Measurements from ENCODE around the gene TMEM267.
"Not testable (repeated sequence)": the region's sequence is repeated elsewhere in the genome, so short reads cannot be mapped to it uniquely, and the experiment has no call there.

Gene TMEM267, protein sequence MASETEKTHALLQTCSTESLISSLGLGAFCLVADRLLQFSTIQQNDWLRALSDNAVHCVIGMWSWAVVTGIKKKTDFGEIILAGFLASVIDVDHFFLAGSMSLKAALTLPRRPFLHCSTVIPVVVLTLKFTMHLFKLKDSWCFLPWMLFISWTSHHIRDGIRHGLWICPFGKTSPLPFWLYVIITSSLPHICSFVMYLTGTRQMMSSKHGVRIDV

DNA sequence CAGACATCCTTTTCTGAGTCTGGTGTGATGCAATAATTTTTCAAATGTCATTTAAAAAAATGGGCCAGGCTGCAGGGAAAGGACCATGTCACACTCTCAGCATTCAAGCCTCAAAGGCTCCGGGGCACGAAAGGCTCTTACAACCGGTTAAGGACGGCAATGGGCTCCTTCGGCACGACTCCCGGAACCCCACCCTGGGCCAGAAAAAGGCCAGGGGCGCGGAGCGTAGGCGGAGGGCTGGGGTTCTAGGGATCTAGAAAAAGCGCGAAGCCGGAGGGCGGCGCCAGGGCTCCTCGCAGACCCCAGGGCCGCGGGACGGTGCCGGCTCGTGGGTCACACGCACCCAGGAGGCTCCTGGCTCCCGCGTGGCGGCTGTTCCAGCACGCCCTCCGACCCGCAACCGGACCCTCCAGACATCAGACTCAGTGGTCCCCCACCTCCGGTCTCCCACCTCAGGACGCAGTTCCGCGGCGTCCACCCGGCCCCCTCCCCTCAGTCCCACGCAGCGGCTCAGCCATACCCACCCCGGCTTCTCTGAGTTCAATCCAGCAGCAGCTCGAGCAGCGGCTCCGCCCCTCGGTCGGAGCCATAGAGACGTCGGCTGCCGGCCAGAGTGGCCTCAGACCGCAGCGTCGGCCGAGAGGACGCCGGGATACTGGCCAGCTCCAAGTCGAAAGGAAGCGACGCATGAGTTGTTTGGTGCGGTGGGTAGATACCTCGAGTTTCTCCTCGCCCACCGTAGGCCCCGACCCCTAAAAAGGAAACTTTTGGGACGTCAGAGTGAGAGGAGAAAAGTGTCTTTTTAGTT, at the start of gene TMEM267:
Gene TMEM267, minus strand, starts transcription at position 568 of the 808 bp plus-strand sequence. CDS start 29,896 bp downstream, outside the sequence.
- peak; percentile 87 for DNase-seq

DNA sequence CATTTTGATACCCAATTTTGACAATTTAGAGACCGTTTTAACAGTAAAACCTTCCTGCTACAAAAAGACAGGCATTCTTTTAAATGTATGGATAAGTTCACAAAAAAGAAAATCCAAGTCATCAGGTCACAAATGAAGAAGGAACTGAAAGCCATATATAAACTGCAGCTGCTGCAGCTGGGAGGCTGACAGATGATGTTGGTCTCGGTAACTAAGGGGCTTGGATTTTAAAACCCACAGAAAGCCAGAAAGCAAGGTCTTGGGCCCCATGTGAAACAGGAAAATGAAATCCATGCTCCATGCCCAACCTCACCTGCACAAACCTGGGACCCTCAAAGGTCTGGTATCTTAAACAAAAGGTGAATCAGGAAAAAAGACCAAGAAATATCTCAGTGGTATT, 47.0 kb upstream of the TMEM267 start:
- no peak for DNase-seq

DNA sequence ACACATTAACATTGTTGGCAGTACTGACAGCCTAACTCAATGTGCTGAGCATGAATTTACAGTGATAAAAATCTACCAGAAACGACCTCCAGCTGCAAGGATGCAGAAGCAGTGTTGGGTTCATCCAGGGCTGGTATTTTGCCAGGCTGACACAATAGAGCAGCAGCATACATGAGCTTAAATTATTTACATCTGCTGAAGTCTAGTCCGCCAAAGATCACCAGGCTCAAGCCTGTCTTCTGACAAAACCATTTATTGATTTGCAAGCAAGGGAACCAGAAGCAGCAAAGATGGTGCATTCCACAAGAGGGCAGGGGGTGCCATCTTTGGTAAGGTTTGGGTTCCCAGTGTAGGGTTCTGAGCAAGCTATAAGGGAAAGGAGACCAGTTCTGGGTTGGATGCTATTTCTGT, 40.0 kb upstream of the TMEM267 start:
- no peak for DNase-seq

DNA sequence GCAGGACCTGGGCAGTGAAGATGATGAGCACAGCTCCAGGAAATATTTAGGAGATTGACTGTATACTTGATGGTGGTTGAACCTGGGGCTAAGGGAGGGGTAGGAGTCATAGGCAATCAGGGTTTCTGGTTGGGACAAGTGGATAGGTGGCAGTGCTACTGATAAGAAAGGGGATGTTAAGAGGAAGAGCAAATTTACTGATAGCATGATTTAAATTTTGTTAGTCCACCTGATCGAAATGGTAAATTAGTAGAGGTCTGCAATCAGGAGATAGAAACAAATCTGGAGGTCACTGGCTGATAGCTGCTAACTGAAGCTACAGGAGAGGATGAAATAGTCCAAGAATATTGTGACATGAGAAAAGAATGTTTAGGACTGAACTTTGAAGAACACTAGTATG, 37.0 kb upstream of the TMEM267 start:
- no peak for DNase-seq

GRCh38 chr5:43515678-43516048, 32.0 kb upstream of the TMEM267 start:
- DNase-seq, result no peak

DNA sequence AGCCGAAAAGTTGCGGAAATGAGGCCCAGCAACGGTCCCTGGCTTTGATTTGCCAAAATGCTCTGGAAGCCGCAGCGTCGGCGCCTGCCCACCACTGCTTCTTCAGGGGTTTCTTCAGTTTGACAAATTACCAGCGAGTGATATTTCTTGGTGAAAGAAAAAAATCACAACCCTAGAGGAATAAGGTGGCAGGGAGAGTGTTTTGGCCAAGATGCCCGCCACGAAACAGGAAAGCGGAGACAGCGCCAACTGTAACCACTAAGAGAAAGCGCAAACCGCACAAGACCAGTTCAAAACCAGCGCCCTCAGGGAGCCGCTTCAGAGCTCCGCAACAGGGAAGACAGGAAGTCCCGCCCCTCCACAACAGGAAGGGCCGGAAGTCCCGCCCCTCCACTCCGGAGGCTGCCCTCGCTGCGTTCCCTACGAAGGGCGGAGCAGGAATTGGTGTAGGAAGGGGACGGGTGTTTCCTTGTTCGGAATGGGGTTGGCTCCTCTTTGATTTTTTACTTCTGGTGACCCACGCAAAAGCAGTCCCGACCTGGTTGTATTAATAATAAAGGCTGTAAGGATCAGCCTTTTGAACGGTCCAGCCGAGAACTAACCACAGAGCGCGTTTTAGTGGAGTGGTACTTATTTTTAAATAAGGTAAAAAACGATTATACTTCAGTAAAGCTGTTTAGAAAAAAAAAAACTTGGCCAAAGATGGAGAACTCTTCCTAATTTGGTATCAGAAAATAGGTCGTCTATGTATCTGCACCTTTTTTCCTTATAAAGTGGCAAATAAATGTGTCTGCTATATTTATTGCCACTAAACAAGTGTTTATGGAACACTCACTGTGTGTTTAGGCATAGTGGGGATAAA, 31.4 kb upstream of the TMEM267 start, which contains the start of gene C5orf34:
Gene C5orf34, minus strand, starts transcription at position 333 of the 862 bp plus-strand sequence. CDS start 5,809 bp downstream, outside the sequence.
- peak; percentile 94 for DNase-seq

- peak; percentile 55 for DNase-seq
Observed at GRCh38 chr5:43514471-43514815, 30.8 kb upstream of the TMEM267 start.

GRCh38 chr5:43514025-43514424, 30.4 kb upstream of the TMEM267 start:
- DNase-seq, result no peak

DNA sequence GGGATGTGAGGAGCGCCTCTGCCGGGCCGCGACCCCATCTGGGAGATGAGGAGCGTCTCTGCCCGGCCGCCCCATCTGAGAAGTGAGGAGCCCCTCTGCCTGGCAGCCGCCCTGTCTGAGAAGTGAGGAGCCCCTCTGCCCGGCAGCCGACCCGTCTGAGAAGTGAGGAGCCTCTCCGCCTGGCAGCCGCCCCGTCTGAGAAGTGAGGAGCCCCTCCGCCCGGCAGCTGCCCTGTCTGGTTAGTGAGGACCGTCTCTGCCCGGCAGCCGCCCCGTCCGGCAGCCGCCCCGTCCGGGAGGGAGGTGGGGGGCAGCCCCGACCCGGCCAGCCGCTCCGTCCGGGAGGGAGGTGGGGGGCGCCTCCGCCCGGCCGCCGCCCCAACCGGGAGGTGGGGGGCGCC, 27.4 kb upstream of the TMEM267 start:
- not testable (repeated sequence) for DNase-seq

- no peak for DNase-seq
Observed at GRCh38 chr5:43498581-43498980, 14.9 kb upstream of the TMEM267 start.

DNA sequence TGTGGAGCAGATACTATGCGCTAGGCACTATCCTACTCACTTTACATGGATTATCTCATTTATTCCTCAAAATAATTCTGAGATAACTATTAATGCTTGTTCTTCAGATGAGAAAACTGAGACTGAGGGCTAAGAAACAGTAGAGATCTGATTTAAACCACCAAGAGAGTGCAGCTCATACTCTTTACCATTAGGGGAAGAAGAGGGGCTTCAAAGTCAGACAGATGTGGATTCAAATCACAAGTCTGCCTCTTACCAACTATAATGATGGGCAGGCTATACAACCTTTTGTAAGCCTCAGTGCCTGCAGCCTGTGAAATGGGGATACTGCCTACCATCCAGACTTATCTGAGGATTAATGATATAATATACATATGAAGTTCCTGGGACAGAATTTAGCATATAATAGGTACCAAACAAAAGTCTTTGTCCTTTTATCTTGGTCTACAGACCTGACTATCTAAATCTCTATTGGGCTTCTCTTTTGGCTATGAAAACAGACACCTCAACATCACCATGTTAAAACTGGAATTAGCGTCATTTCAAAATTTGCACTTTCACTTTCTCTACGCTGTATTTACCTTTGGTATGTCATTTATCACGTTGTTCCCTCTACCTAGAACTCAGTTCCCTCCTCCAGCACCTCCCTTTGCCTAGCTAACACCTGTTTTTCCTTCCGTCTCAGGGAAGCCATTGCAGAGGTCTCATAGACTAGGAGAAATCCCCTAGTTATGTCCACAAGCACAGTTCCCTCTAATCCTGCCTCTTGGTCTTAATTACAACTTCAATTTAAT, 13.8 kb upstream of the TMEM267 start:
- DNase-seq, result no peak

DNA sequence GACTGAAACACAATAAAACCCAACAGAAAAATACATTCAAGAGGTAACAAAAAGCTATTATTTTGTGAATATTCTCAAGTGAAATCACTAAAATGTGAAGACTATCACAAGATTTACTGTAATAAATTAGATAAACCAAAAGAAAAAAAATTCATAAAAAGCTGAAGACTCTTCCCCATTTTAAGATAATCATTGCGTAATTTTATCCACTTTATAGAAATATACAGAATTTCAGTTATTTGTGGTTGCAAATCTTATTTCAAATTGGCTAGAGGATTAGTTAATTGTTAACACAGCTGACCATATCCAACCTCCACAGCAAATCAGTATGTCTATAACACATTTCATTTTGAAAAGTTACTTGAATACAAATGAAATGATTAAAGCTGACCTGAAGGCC, 7.7 kb upstream of the TMEM267 start:
- no peak for DNase-seq

- peak; percentile 12 for DNase-seq
Observed at GRCh38 chr5:43486353-43486752, 2.7 kb upstream of the TMEM267 start.

- DNase-seq, result peak; percentile 13
Observed at GRCh38 chr5:43485406-43485805, 1.7 kb upstream of the TMEM267 start.

DNA sequence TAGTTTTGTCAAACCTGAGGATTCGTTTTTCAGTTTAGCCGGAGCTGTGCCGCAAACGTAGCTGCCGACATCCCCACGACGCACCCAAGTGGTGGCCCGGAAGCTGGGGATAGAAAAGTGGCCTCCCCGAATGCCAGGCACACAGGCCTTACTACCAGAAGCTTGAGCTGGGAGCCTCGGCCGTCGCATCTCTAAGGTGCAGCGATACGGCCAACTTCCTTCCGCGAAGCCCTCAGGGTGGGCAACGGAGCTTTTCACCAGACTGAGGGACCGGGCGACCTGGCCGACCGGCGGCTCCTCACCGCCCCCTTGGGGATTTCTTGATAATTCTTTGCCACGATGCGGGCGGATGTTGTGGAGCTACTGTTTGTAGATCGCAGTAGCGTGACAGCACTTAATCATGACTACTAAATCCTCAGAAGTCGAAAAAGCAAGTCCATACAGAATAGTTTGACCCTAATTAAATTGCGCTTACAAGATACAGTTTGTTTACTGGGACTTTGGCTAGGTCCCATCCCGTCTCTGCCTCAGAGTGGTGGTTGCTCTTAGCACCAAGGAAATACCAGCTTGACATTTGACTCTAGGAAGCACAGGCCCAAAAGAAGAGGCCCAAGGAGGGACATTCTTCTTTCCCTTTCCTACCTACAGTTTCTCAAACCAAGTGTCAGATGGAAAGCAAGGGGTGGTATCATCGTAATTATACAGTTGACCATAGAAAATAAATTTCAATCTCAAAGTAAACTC, 613 bp upstream of the TMEM267 start:
- DNase-seq, result peak; percentile 89

- no peak for DNase-seq
Observed at GRCh38 chr5:43482490-43483297, 971 bp downstream of the TMEM267 start.

GRCh38 chr5:43469671-43470391, 13.8 kb downstream of the TMEM267 start:
- no peak for DNase-seq

- DNase-seq, result no peak
Observed at GRCh38 chr5:43467100-43467499, 16.6 kb downstream of the TMEM267 start.

DNA sequence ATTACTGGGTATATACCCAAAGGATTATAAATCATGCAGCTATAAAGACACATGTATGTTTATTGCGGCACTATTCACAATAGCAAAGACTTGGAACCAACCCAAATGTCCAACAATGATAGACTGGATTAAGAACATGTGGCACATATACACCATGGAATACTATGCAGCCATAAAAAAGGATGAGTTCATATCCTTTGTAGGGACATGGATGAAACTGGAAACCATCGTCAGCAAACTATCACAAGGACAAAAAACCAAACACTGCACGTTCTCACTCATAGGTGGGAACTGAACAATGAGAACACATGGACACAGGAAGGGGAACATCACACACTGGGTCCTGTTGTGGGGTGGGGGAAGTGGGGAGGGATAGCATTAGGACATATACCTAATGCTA, 18.2 kb downstream of the TMEM267 start:
- not testable (repeated sequence) for DNase-seq

GRCh38 chr5:43461066-43461465, 22.6 kb downstream of the TMEM267 start:
- no peak for DNase-seq

All from stimulated activated CD4-positive, alpha-beta T cell treated with anti-CD3 and anti-CD28 coated beads, Interleukin-1b, Interleukin-23, amount 100 ng/mL, for 48 hours (primary cell).